Subcutaneous adipose tissue (tissue), 4 donors: ENCODE measurements around the gene TMEM87B. TPM values are rescaled to one million over a fixed set of nuclear protein-coding genes. Genes with fewer than 3 reads are reported as not detected.

Experiments used
- total RNA-seq, 4 donors: library from RNA; depleted of rRNA; stranded (reverse); fragments of >200 nt; gene quantifications; one replicate each; pipeline ENCODE4 v1.1.0, GENCODE V29; 2016
- TF ChIP-seq, protein P1 (sequence below): fragments of 450-650 bp; IDR thresholded peaks from one replicate; pipeline ENCODE4 v1.5.1; 2016; ENCODE audit warnings: low read depth, mild to moderate bottlenecking, control low read depth, antibody characterized with exemption, moderate library complexity

Gene TMEM87B
- total RNA-seq, 4 donors from 2014 or later, result 13.6 to 27.5 (median 20.6) TPM

DNA sequence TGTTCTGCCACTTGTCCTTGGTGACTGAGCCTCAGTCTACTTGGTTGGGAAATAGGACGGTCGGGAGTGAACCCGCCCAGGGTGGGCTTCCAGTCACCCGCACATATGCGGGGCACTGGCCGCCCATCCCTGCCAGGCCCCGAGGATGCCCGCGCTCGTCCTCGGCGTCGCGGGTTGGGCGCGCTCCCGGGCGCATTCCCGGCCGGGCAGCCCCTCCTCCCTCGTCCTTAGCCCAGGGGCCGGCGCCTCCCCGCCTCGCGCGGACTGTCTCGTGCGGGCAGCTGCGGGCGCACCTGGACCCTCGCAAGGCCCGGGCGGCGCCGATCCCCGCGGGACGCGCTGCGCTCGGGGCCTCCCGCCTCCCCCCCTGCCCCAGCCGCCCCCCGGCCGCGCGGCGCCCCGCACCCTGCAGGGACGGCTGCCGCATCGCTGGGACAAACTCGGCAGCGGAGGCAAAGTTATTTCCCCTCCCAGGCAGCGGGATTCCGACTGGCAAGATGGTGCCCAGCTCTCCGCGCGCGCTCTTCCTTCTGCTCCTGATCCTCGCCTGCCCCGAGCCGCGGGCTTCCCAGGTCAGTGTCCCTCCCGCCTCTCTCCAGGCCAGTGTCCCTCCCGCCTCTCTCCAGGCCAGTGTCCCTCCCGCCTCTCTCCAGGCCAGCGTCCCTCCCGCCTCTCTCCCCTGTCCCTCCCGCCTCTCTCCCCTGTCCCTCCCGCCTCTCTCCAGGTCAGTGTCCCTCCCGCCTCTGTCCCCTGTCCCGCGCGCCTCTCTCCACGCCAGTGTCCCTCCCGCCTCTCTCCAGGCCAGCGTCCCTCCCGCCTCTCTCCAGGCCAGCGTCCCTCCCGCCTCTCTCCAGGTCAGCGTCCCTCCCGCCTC lies 83.3 kb downstream of the TMEM87B start, which contains the start of gene FBLN7:
TSS of gene FBLN7 (plus strand) at position 227 of the 874 bp plus-strand sequence. CDS start at position 498, 271 bp downstream.
- TF ChIP-seq, protein P1, sequence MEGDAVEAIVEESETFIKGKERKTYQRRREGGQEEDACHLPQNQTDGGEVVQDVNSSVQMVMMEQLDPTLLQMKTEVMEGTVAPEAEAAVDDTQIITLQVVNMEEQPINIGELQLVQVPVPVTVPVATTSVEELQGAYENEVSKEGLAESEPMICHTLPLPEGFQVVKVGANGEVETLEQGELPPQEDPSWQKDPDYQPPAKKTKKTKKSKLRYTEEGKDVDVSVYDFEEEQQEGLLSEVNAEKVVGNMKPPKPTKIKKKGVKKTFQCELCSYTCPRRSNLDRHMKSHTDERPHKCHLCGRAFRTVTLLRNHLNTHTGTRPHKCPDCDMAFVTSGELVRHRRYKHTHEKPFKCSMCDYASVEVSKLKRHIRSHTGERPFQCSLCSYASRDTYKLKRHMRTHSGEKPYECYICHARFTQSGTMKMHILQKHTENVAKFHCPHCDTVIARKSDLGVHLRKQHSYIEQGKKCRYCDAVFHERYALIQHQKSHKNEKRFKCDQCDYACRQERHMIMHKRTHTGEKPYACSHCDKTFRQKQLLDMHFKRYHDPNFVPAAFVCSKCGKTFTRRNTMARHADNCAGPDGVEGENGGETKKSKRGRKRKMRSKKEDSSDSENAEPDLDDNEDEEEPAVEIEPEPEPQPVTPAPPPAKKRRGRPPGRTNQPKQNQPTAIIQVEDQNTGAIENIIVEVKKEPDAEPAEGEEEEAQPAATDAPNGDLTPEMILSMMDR, result no peak

DNA sequence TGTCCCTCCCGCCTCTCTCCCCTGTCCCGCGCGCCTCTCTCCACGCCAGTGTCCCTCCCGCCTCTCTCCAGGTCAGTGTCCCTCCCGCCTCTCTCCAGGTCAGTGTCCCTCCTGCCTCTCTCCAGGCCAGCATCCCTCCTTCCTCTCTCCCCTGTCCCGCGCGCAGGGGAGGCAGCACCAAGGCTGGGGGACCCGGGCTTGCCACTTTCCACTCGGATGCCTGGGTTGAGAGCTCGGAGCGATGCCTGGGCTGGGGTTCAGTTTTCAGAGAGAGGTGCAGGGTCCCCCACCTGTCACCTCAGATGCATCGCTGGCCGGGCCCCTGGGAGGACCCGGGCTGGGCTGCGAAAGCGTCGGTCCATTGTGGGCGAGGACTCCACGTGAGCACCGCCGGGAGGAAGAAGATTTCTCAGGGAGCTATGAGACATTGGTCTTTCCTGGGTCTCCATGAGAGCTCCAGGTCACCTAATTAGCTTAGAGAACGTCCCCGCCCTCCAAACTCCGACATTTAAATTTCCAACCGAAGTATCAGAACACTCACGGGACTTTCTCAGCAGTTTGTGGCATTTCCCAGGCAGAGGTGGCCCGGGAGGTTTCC lies 85.2 kb downstream of the TMEM87B start:
- TF ChIP-seq, protein P1, result no peak

DNA sequence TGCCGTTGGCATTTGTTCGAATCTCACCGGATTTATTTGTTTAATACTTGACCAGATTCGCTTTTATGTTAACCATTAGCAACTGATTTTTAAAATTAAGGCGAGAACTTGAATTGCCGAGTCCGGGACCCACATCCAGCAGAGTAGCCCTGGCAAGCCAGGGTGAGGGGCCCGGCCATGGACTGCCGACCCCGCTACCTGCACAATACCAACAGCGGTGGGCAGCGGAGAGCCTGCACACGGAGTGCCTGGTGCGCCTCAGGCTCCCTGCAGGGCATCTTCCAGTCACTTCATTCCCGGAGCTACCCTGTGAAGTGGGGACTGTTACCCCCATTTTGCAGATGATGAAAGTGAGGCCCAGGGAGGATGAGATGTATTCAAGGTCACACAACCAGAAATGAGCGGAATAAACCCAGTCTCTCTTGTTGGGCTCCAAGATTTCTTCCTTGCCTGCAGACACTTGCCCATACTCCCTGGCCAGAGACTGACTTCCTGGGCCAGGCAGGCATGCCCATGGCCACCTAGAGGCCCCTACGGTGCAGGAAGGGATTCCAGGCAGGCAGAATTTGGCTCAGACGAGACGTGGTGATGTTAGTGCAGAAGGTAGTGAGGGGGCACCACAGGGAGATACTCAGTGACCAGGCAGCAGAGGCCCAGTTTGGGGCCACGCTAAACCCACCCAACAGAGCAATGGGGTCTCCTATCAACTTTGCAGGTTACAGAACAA lies 86.0 kb downstream of the TMEM87B start:
- TF ChIP-seq, protein P1, result no peak

- TF ChIP-seq, protein P1, result no peak
Observed at GRCh38 chr2:112141626-112142007, 86.5 kb downstream of the TMEM87B start.

DNA sequence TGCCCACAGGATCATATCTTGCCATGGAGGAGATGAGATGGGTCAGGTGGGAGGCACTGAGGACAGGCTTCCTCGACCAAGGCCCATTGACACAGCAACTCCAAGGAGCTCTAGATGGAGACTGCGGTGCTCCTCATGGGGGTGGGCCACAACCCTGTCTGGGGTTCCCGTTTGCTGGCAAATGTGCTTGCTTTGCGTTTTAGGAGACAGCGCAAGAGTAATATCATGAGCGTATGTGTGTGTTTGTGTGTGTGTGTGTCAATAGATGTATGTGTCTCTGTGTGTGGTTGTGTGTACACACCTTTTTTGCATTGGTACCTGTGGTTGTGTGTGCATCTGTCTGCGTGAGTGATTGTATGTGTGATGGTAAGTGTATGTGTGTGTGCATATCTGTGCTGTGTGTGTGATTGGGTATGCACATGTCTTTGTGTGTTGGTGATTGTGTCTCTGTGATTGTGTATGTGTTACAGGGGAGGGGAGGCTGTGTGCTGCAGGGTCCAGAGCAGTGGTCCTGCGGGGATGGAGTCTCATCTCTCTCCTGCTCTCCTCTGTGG lies 87.5 kb downstream of the TMEM87B start:
- TF ChIP-seq, protein P1, result no peak

GRCh38 chr2:112143150-112143549 lies 88.1 kb downstream of the TMEM87B start:
- TF ChIP-seq, protein P1, result no peak
